Adrenal gland (tissue), 5 donors: ENCODE measurements around the gene SPTBN4.

ENCODE experiments used
- CTCF ChIP-seq, 6 experiments: fragments of 450-650 bp in 4 of 6; fragments of 200-600 bp in 2 of 6; sonication (generic) in 1 of 6; IDR thresholded peaks; 1 replicate in 5 of 6; 2 replicates in 1 of 6; pipeline versions ENCODE4 v1.5.1 to v1.8.0; 2016 to 2021; ENCODE audit warnings: antibody characterized with exemption in 6 of 6, mild to moderate bottlenecking in 2 of 6, moderate library complexity in 1 of 6
- POLR2A ChIP-seq, 2 donors: fragments of 450-650 bp; IDR thresholded peaks; one replicate each; pipeline ENCODE4 v1.6.1; 2017; ENCODE audit warnings: antibody characterized with exemption in 2 of 2, mild to moderate bottlenecking in 2 of 2, moderate library complexity in 1 of 2
- donor health status: DM: no; HTN: no; CAD: no.

- TF ChIP-seq CTCF (IDR thresholded peaks at IDR 0.05) (no peak), POLR2A (IDR thresholded peaks at IDR 0.05) (no peak)
Measured at GRCh38 chr19:40596608-40597328, 130.0 kb downstream of the SPTBN4 start.
